HFFc6 (cell line): Measurements from ENCODE around the gene SLC39A9. TPM values are rescaled to one million over a fixed set of nuclear protein-coding genes. Genes with fewer than 3 reads are reported as not detected.

Source experiments
- DNase-seq: peaks from one replicate; pipeline ENCODE4 v3.0.0-alpha.2; 2018
- H3K27ac Mint-ChIP-seq: 2 replicates; pipeline ENCODE4 v1.8.0; 2020; ENCODE audit warnings: mild to moderate bottlenecking, mixed read lengths
- H3K27me3 Mint-ChIP-seq: 2 replicates; pipeline ENCODE4 v1.8.0; 2021; ENCODE audit warnings: mild to moderate bottlenecking, moderate library complexity, mixed read lengths; ENCODE audit not compliant: insufficient read depth
- H3K36me3 Mint-ChIP-seq: 2 replicates; pipeline ENCODE4 v1.8.0; 2021; ENCODE audit warnings: low read depth, mixed read lengths
- H3K4me1 Mint-ChIP-seq: 2 replicates; pipeline ENCODE4 v1.8.0; 2020; ENCODE audit warnings: low read depth, mixed read lengths
- H3K4me3 Mint-ChIP-seq: 2 replicates; pipeline ENCODE4 v1.8.0; 2020; ENCODE audit warnings: mild to moderate bottlenecking, moderate library complexity, mixed read lengths
- H3K9me3 Mint-ChIP-seq: 2 replicates; pipeline ENCODE4 v1.8.0; 2020; ENCODE audit warnings: mild to moderate bottlenecking, mixed read lengths
- CTCF ChIP-seq: fragments of 200-600 bp; sonication (generic); IDR thresholded peaks from 2 replicates; pipeline ENCODE4 v1.5.0; 2021; ENCODE audit warnings: antibody characterized with exemption, mild to moderate bottlenecking
- total RNA-seq, 6 experiments: library from RNA; stranded (reverse); fragmentation: NEBNext Ultra II Directional; extraction: Animal tissue kit (Norgen Biotek cat#: 25700); gene quantifications; 2 replicates in 1 of 6; 3 replicates in 5 of 6; pipeline ENCODE4 v1.2.3, GENCODE V29; 2021

SLC39A9 gene
- total RNA-seq, 6 experiments from 2014 or later: 58.8 to 88.5 (median 73.3) TPM

GRCh38 chr14:69357544-69358200 lies 40.8 kb upstream of the SLC39A9 start:
- Mint-ChIP-seq H3K4me3 (no peak overlapping the region), H3K9me3 (no peaks in the 10 kb centered on the region), H3K27me3 (peaks cover 15% of the 10 kb centered on the region), H3K27ac (no peak overlapping the region), H3K36me3 (no peaks in the 10 kb centered on the region), H3K4me1 (peaks cover 6% of the 10 kb centered on the region; the same call in 1 of the 2 replicates)
- no peak for TF ChIP-seq CTCF
- no peak for DNase-seq

- H3K4me1 Mint-ChIP-seq: peaks cover 6% of the 10 kb centered on the region; the same call in 1 of the 2 replicates
- H3K9me3 Mint-ChIP-seq: no peaks in the 10 kb centered on the region
- no peak overlapping the region for H3K27ac Mint-ChIP-seq
- TF ChIP-seq CTCF: no peak
- H3K36me3 Mint-ChIP-seq: no peaks in the 10 kb centered on the region
- no peak overlapping the region for H3K4me3 Mint-ChIP-seq
- H3K27me3 Mint-ChIP-seq: peaks cover 17% of the 10 kb centered on the region
- DNase-seq: no peak
These were observed 40.1 kb upstream of the SLC39A9 start for GRCh38 chr14:69358233-69358963.

GRCh38 chr14:69358966-69359365 lies 39.5 kb upstream of the SLC39A9 start:
- Mint-ChIP-seq H3K9me3 (no peaks in the 10 kb centered on the region), H3K36me3 (no peaks in the 10 kb centered on the region), H3K4me3 (no peak overlapping the region), H3K4me1 (peaks cover 6% of the 10 kb centered on the region; the same call in 1 of the 2 replicates), H3K27ac (no peak overlapping the region), H3K27me3 (peaks cover 15% of the 10 kb centered on the region)
- no peak for DNase-seq
- TF ChIP-seq CTCF: no peak

- H3K4me1 Mint-ChIP-seq: peaks cover 5% of the 10 kb centered on the region; the same call in 1 of the 2 replicates
- DNase-seq: no peak
- no peaks in the 10 kb centered on the region for H3K9me3 Mint-ChIP-seq
- no peak for TF ChIP-seq CTCF
- H3K27ac Mint-ChIP-seq: no peak overlapping the region
- no peak overlapping the region for H3K4me3 Mint-ChIP-seq
- no peaks in the 10 kb centered on the region for H3K36me3 Mint-ChIP-seq
- peaks cover 11% of the 10 kb centered on the region for H3K27me3 Mint-ChIP-seq
These were observed 37.9 kb upstream of the SLC39A9 start for GRCh38 chr14:69360438-69361108.

- Mint-ChIP-seq H3K27ac (no peak overlapping the region; the same call in 1 of the 2 replicates), H3K9me3 (no peaks in the 10 kb centered on the region), H3K4me1 (no peaks in the 10 kb centered on the region), H3K4me3 (no peak overlapping the region), H3K36me3 (no peaks in the 10 kb centered on the region), H3K27me3 (peaks cover 7% of the 10 kb centered on the region)
- DNase-seq: peak; percentile 14
- peak; percentile 66 for TF ChIP-seq CTCF
These were observed 35.4 kb upstream of the SLC39A9 start for GRCh38 chr14:69363055-69363454.
